H9 (cell line): ENCODE measurements around the gene DLK1. TPM values are rescaled to one million over a fixed set of nuclear protein-coding genes. Genes with fewer than 3 reads are reported as not detected.

Experiments used
- DNase-seq: peaks from one replicate; pipeline ENCODE4 v3.0.0-alpha.2; 2017
- H2AFZ ChIP-seq: one replicate; pipeline ENCODE4 v1.6.1; 2013; ENCODE audit warnings: mild to moderate bottlenecking, low read length, control low read depth, moderate library complexity
- H2AK5ac ChIP-seq: 2 replicates; pipeline ENCODE4 v1.6.1; 2013; ENCODE audit warnings: low read length, control low read depth, mixed read lengths; ENCODE audit not compliant: insufficient read length
- H2BK120ac ChIP-seq: one replicate; pipeline ENCODE4 v1.6.1; 2013; ENCODE audit warnings: low read depth, mild to moderate bottlenecking, low read length, control low read depth, inconsistent platforms; ENCODE audit not compliant: poor library complexity, severe bottlenecking
- H2BK12ac ChIP-seq: 2 replicates; pipeline ENCODE4 v1.6.1; 2013; ENCODE audit warnings: low read length, control low read depth, mixed read lengths, low read depth; ENCODE audit not compliant: insufficient read length
- H2BK15ac ChIP-seq: 2 replicates; pipeline ENCODE4 v1.6.1; 2013; ENCODE audit warnings: low read depth, low read length, control low read depth
- H2BK20ac ChIP-seq: one replicate; pipeline ENCODE4 v1.6.1; 2013; ENCODE audit warnings: low read depth, mild to moderate bottlenecking, low read length, control low read depth, inconsistent platforms; ENCODE audit not compliant: poor library complexity, severe bottlenecking
- H2BK5ac ChIP-seq: 2 replicates; pipeline ENCODE4 v1.6.1; 2013; ENCODE audit warnings: low read length, control low read depth, mixed read lengths; ENCODE audit not compliant: insufficient read length
- H3K14ac ChIP-seq: 2 replicates; pipeline ENCODE4 v1.6.1; 2013; ENCODE audit warnings: low read length, control low read depth; ENCODE audit not compliant: insufficient read depth
- H3K18ac ChIP-seq: 2 replicates; pipeline ENCODE4 v1.6.1; 2013; ENCODE audit warnings: low read depth, mild to moderate bottlenecking, mixed read lengths, low read length, control low read depth; ENCODE audit not compliant: insufficient read length
- H3K23ac ChIP-seq: 2 replicates; pipeline ENCODE4 v1.6.1; 2013; ENCODE audit warnings: low read length, control low read depth, mixed read lengths, low read depth; ENCODE audit not compliant: insufficient read length
- H3K23me2 ChIP-seq: 2 replicates; pipeline ENCODE4 v1.6.1; 2013; ENCODE audit warnings: low read depth, mild to moderate bottlenecking, mixed read lengths, low read length, control low read depth; ENCODE audit not compliant: insufficient read length, poor library complexity, severe bottlenecking
- H3K27ac ChIP-seq: 2 replicates; pipeline ENCODE4 v1.5.1; 2013; ENCODE audit warnings: low read length, control low read depth, mixed read lengths, low read depth; ENCODE audit not compliant: insufficient read length
- H3K27me3 ChIP-seq: 2 replicates; pipeline ENCODE4 v1.6.1; 2013; ENCODE audit warnings: low read length, control low read depth, inconsistent platforms; ENCODE audit not compliant: insufficient read depth
- H3K4ac ChIP-seq: 2 replicates; pipeline ENCODE4 v1.6.1; 2013; ENCODE audit warnings: low read depth, mild to moderate bottlenecking, control low read depth, inconsistent platforms, low read length, moderate library complexity
- H3K4me1 ChIP-seq: 2 replicates; pipeline ENCODE4 v1.6.1; 2013; ENCODE audit warnings: low read length, control low read depth, inconsistent platforms; ENCODE audit not compliant: insufficient read depth
- H3K4me2 ChIP-seq: 2 replicates; pipeline ENCODE4 v1.6.1; 2013; ENCODE audit warnings: low read length, control low read depth, mixed read lengths; ENCODE audit not compliant: insufficient read length, insufficient read depth
- H3K56ac ChIP-seq: 2 replicates; pipeline ENCODE4 v1.6.1; 2013; ENCODE audit warnings: low read depth, mild to moderate bottlenecking, mixed read lengths, low read length, control low read depth; ENCODE audit not compliant: insufficient read length
- H3K79me1 ChIP-seq: 2 replicates; pipeline ENCODE4 v1.6.1; 2013; ENCODE audit warnings: low read depth, mild to moderate bottlenecking, moderate library complexity, low read length, control low read depth, inconsistent platforms; ENCODE audit not compliant: insufficient read depth, poor library complexity, severe bottlenecking
- H3K79me2 ChIP-seq: 2 replicates; pipeline ENCODE4 v1.6.1; 2013; ENCODE audit warnings: low read length, control low read depth, inconsistent platforms; ENCODE audit not compliant: insufficient read depth
- H3K9ac ChIP-seq: 2 replicates; pipeline ENCODE4 v1.6.1; 2013; ENCODE audit warnings: low read length, control low read depth, mixed read lengths; ENCODE audit not compliant: insufficient read length; ENCODE audit errors: extremely low read depth
- H3K9me3 ChIP-seq: one replicate; pipeline ENCODE4 v1.6.1; 2013; ENCODE audit warnings: low read depth, low read length, inconsistent platforms; ENCODE audit not compliant: control insufficient read depth
- H3T11ph ChIP-seq: one replicate; pipeline ENCODE4 v1.6.1; 2013; ENCODE audit warnings: mild to moderate bottlenecking, low read length, control low read depth, inconsistent platforms
- H4K20me1 ChIP-seq: one replicate; pipeline ENCODE4 v1.6.1; 2013; ENCODE audit not compliant: control insufficient read depth, insufficient read length, insufficient read depth
- H4K5ac ChIP-seq: 2 replicates; pipeline ENCODE4 v1.6.1; 2013; ENCODE audit warnings: low read depth, mild to moderate bottlenecking, mixed read lengths, low read length, control low read depth; ENCODE audit not compliant: insufficient read length
- H4K8ac ChIP-seq: replicated peaks from 2 replicates; pipeline ENCODE4 v1.6.1; 2013; ENCODE audit warnings: low read length, control low read depth, mixed read lengths, low read depth; ENCODE audit not compliant: insufficient read length
- H4K91ac ChIP-seq: 2 replicates; pipeline ENCODE4 v1.6.1; 2013; ENCODE audit warnings: low read depth, mild to moderate bottlenecking, moderate library complexity, mixed read lengths, low read length, control low read depth; ENCODE audit not compliant: insufficient read length
- H3K27ac Mint-ChIP-seq, 3 experiments: 2 replicates in 2 of 3; 3 replicates in 1 of 3; pipeline ENCODE4 v1.8.0; 2020 to 2021; ENCODE audit warnings: mixed read lengths in 3 of 3, mild to moderate bottlenecking in 1 of 3, moderate library complexity in 1 of 3
- H3K27me3 Mint-ChIP-seq: 2 replicates; pipeline ENCODE4 v1.8.0; 2021; ENCODE audit warnings: low read depth, mild to moderate bottlenecking, moderate library complexity, mixed read lengths
- H3K36me3 Mint-ChIP-seq, 3 experiments: 2 replicates in 2 of 3; 3 replicates in 1 of 3; pipeline ENCODE4 v1.8.0; 2020 to 2021; ENCODE audit warnings: low read depth in 3 of 3, mixed read lengths in 3 of 3; ENCODE audit not compliant: insufficient read depth in 1 of 3
- H3K4me1 Mint-ChIP-seq, 2 experiments: 2 replicates each; pipeline ENCODE4 v1.8.0; 2020; ENCODE audit warnings: mixed read lengths in 2 of 2
- H3K4me3 Mint-ChIP-seq, 2 experiments: 2 replicates in 1 of 2; 3 replicates in 1 of 2; pipeline ENCODE4 v1.8.0; 2020 to 2021; ENCODE audit warnings: mild to moderate bottlenecking in 2 of 2, mixed read lengths in 2 of 2, moderate library complexity in 1 of 2
- H3K9me3 Mint-ChIP-seq, 2 experiments: 2 replicates in 1 of 2; 3 replicates in 1 of 2; pipeline ENCODE4 v1.8.0; 2020; ENCODE audit warnings: mild to moderate bottlenecking in 2 of 2, mixed read lengths in 2 of 2, moderate library complexity in 1 of 2
- CTCF ChIP-seq: fragments of 200-600 bp; sonication (generic); conservative IDR thresholded peaks from 3 replicates; pipeline ENCODE4 v1.8.0; 2021; ENCODE audit warnings: antibody characterized with exemption, mild to moderate bottlenecking
- WGBS: extraction: QIAGEN DNeasy Blood & Tissue Kit; methylation state at CpG from one replicate; pipeline ENCODE4 v1.1.7; 2013; ENCODE audit warnings: missing lambda C conversion rate, low lambda C conversion rate, mixed read lengths; ENCODE audit not compliant: insufficient read length; ENCODE audit errors: extremely low coverage; 5-methylcytosine and 5-hydroxymethylcytosine counted together
- total RNA-seq: library from RNA; stranded (reverse); gene quantifications from 2 replicates; pipeline ENCODE4 v1.2.1, GENCODE V29; 2021

Gene DLK1
- total RNA-seq, 1 experiment from 2014 or later, result 2.8 TPM

- Histone ChIP-seq H4K8ac (no peak overlapping the region), H4K5ac (no peak overlapping the region), H2BK12ac (no peak overlapping the region), H3K4me1 (no peaks in the 10 kb centered on the region), H3K79me2 (no peaks in the 10 kb centered on the region), H3K18ac (no peak overlapping the region), H4K91ac (no peak overlapping the region), H3K27ac (no peak overlapping the region), H2AFZ (no peak overlapping the region), H3K9me3 (no peaks in the 10 kb centered on the region), H3K27me3 (no peaks in the 10 kb centered on the region), H3K4ac (no peak overlapping the region), H3T11ph (no peak overlapping the region), H2BK15ac (no peak overlapping the region), H3K23me2 (no peaks in the 10 kb centered on the region), H3K23ac (no peak overlapping the region), H2BK20ac (no peak overlapping the region), H3K4me2 (no peak overlapping the region), H4K20me1 (no peaks in the 10 kb centered on the region), H3K79me1 (no peaks in the 10 kb centered on the region), H2BK5ac (no peak overlapping the region), H2AK5ac (no peak overlapping the region), H2BK120ac (no peak overlapping the region), H3K56ac (no peak overlapping the region), H3K9ac (no peak overlapping the region), H3K14ac (no peak overlapping the region)
- DNase-seq, result no peak
- no peak for TF ChIP-seq CTCF
- H3K27me3 Mint-ChIP-seq, result peaks cover 9% of the 10 kb centered on the region
- WGBS, result no CpG with 5 or more reads among the region's 5 CpGs
- H3K4me3 Mint-ChIP-seq, result no peak overlapping the region
- peaks cover 11 to 20% of the 10 kb centered on the region in 2 experiments for H3K9me3 Mint-ChIP-seq
- peaks cover 12 to 15% of the 10 kb centered on the region in 2 experiments for H3K4me1 Mint-ChIP-seq
- H3K27ac Mint-ChIP-seq, result no peak overlapping the region
- H3K36me3 Mint-ChIP-seq, result peaks cover 0 to 7% (median 2%) of the 10 kb centered on the region in 3 experiments; a peak in 1 of 7 replicates
These were observed 35.4 kb downstream of the DLK1 start for GRCh38 chr14:100762089-100762515.
